OCI-LY1 (cell line): ENCODE measurements around the gene PDE6H.

Experiments used
- H2AFZ ChIP-seq: fragments of 200-600 bp; sonication (generic), shearing (Covaris generic); 2 replicates; pipeline ENCODE4 v1.6.0; 2014; ENCODE audit warnings: antibody characterized with exemption, mild to moderate bottlenecking, low read length
- H3F3A ChIP-seq: fragments of 200-600 bp; sonication (generic), shearing (Covaris generic); 2 replicates; pipeline ENCODE4 v1.6.0; 2014; ENCODE audit warnings: mild to moderate bottlenecking, antibody characterized with exemption, low read length, moderate library complexity; ENCODE audit not compliant: insufficient read depth
- H3K27ac ChIP-seq: fragments of 200-600 bp; sonication (generic); 2 replicates; pipeline ENCODE4 v1.5.1; 2014; ENCODE audit warnings: low read length, mixed run types, mild to moderate bottlenecking, low read depth; ENCODE audit not compliant: poor library complexity, severe bottlenecking
- H3K27me3 ChIP-seq: fragments of 200-600 bp; sonication (generic); 2 replicates; pipeline ENCODE4 v1.6.0; 2014; ENCODE audit warnings: antibody characterized with exemption, mild to moderate bottlenecking, low read length, moderate library complexity; ENCODE audit not compliant: insufficient read depth
- H3K36me3 ChIP-seq: fragments of 200-600 bp; sonication (generic); 2 replicates; pipeline ENCODE4 v1.6.1; 2014; ENCODE audit warnings: mild to moderate bottlenecking, antibody characterized with exemption, low read length, moderate library complexity, mixed read lengths; ENCODE audit not compliant: insufficient read depth
- H3K4me1 ChIP-seq: fragments of 200-600 bp; sonication (generic); 2 replicates; pipeline ENCODE4 v1.5.1; 2014; ENCODE audit warnings: mild to moderate bottlenecking, low read length, moderate library complexity; ENCODE audit not compliant: insufficient read depth, severe bottlenecking
- H3K4me2 ChIP-seq: fragments of 200-600 bp; sonication (generic), shearing (Covaris generic); 2 replicates; pipeline ENCODE4 v1.6.1; 2014; ENCODE audit warnings: low read length
- H3K4me3 ChIP-seq: fragments of 200-600 bp; sonication (generic); 2 replicates; pipeline ENCODE4 v1.5.1; 2014; ENCODE audit warnings: low read length, low read depth, mild to moderate bottlenecking, mixed read lengths; ENCODE audit not compliant: poor library complexity, severe bottlenecking
- H3K79me2 ChIP-seq: fragments of 200-600 bp; shearing (Covaris generic); 2 replicates; pipeline ENCODE4 v1.6.1; 2016; ENCODE audit warnings: mixed run types, low read length, mixed read lengths; ENCODE audit not compliant: insufficient read depth
- H3K9ac ChIP-seq: fragments of 200-600 bp; sonication (generic), shearing (Covaris generic); 2 replicates; pipeline ENCODE4 v1.6.1; 2014; ENCODE audit warnings: mild to moderate bottlenecking, low read length, mixed read lengths
- H3K9me2 ChIP-seq: fragments of 200-600 bp; sonication (generic), shearing (Covaris generic); 2 replicates; pipeline ENCODE4 v1.6.1; 2014; ENCODE audit warnings: low read depth, mild to moderate bottlenecking, low read length, mixed read lengths
- H3K9me3 ChIP-seq: fragments of 200-600 bp; shearing (Covaris generic); 2 replicates; pipeline ENCODE4 v1.6.1; 2014; ENCODE audit warnings: low read length, mixed read lengths
- H4K20me1 ChIP-seq: fragments of 200-600 bp; sonication (generic), shearing (Covaris generic); 2 replicates; pipeline ENCODE4 v1.6.0; 2016; ENCODE audit warnings: mild to moderate bottlenecking, low read length; ENCODE audit not compliant: insufficient read depth
- CTCF ChIP-seq: fragments of 200-600 bp; sonication (generic), shearing (Covaris generic); IDR thresholded peaks from 2 replicates; pipeline ENCODE4 v1.5.1; 2017; ENCODE audit warnings: mild to moderate bottlenecking, antibody characterized with exemption, low read length, moderate library complexity, mixed read lengths
- EZH2 ChIP-seq: fragments of 200-600 bp; sonication (generic), shearing (Covaris generic); IDR thresholded peaks from 2 replicates; pipeline ENCODE4 v1.8.0; 2017; ENCODE audit warnings: borderline replicate concordance, mixed run types, mild to moderate bottlenecking, antibody characterized with exemption, low read length, moderate library complexity, mixed read lengths

Gene PDE6H

GRCh38 chr12:14962797-14963196 lies 10.0 kb upstream of the PDE6H start:
- H2AFZ ChIP-seq: peak overlapping the region; percentile 98

DNA sequence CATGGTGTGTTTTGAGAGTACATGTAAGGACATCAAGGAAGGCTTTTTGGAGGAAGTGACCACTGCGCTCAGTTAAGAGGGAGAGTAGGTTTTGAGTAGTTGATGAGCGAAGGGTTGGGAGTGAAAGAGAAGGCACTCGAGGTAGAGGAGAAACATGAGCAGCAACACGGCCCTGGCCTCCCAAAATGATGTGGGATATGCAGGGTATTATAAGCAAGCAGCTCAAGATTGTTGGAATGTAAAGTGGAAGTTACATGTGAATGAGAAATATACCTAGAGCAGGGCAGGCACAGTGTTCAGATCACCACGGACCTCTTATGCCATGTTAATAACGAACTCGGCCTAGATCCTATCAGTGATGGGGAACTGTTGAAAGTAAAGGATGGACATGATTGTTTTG lies 9.3 kb upstream of the PDE6H start:
- Histone ChIP-seq H3K27me3 (no peaks in the 10 kb centered on the region), H3K79me2 (peaks cover 28% of the 10 kb centered on the region), H3F3A (0 out of 2 replicates have a peak, but pooled peaks cover 4% of the 10 kb centered on the region), H3K27ac (peak overlapping the region; percentile 97), H3K4me3 (no peak overlapping the region), H4K20me1 (no peaks in the 10 kb centered on the region), H3K4me2 (no peak overlapping the region; the same call in 1 of the 2 replicates), H2AFZ (no peak overlapping the region), H3K4me1 (peaks cover 39% of the 10 kb centered on the region), H3K9ac (no peak overlapping the region), H3K36me3 (peaks cover 16% of the 10 kb centered on the region; the same call in 1 of the 2 replicates), H3K9me2 (no peaks in the 10 kb centered on the region), H3K9me3 (no peaks in the 10 kb centered on the region)
- TF ChIP-seq EZH2 (no peak), CTCF (no peak)

More at GRCh38 chr12:14962797-14963196, 10.0 kb upstream of the PDE6H start:
- TF ChIP-seq EZH2 (no peak), CTCF (no peak)
- Histone ChIP-seq H3K9me3 (no peaks in the 10 kb centered on the region), H3K27ac (peak overlapping the region; percentile 97), H3K36me3 (peaks cover 21% of the 10 kb centered on the region; the same call in 1 of the 2 replicates), H3K9me2 (no peaks in the 10 kb centered on the region), H3F3A (0 out of 2 replicates have a peak, but pooled peaks cover 4% of the 10 kb centered on the region), H3K9ac (peak overlapping the region; percentile 88), H3K4me3 (peak overlapping the region; percentile 87), H3K4me2 (peak overlapping the region; percentile 94), H3K27me3 (no peaks in the 10 kb centered on the region), H4K20me1 (no peaks in the 10 kb centered on the region), H3K4me1 (peaks cover 46% of the 10 kb centered on the region), H3K79me2 (peaks cover 36% of the 10 kb centered on the region)

DNA sequence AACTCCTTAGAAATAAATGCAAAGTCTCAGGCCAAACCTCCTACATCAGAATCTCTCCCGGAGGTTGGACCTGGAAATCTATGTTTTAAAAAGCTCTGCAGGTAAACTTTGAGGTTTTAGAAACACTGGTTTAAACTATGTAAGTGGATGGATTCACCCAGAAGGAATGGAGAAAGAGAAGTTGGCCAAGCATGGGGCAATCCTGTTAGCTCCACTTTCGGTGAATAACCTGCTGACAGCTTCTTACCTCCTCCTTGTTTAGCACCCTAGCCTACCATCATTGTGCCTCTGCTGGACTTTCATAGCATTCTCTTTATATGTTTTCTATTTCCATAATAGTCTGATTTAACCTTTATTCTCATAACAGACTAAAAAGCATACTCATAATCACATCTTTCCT lies 8.4 kb upstream of the PDE6H start:
- H2AFZ ChIP-seq: no peak overlapping the region
- no peak overlapping the region for H3K4me2 ChIP-seq
- H3K36me3 ChIP-seq: peaks cover 8% of the 10 kb centered on the region; the same call in 1 of the 2 replicates
- H3K9me2 ChIP-seq: no peaks in the 10 kb centered on the region
- 0 out of 2 replicates have a peak, but pooled peaks cover 4% of the 10 kb centered on the region for H3F3A ChIP-seq
- no peaks in the 10 kb centered on the region for H3K27me3 ChIP-seq
- TF ChIP-seq CTCF (no peak), EZH2 (no peak)
- no peak overlapping the region for H3K4me3 ChIP-seq
- H3K27ac ChIP-seq: no peak overlapping the region
- peaks cover 30% of the 10 kb centered on the region for H3K4me1 ChIP-seq
- H3K79me2 ChIP-seq: peaks cover 20% of the 10 kb centered on the region
- H4K20me1 ChIP-seq: no peaks in the 10 kb centered on the region
- no peaks in the 10 kb centered on the region for H3K9me3 ChIP-seq
- H3K9ac ChIP-seq: no peak overlapping the region
